ENCODE measurements around the gene EEF1A2.

Gene EEF1A2

GRCh38 chr20:63500902-63501817 lies 2.3 kb upstream of the EEF1A2 start:
- TF ChIP-seq CREB1 (IDR thresholded peaks at IDR 0.05; ENCODE audit: low read depth) (no peak), MAX (IDR thresholded peaks at IDR 0.05) (no peak), TAF1 (IDR thresholded peaks at IDR 0.05; ENCODE audit: low read depth) (no peak), FOXM1 (IDR thresholded peaks at IDR 0.05; ENCODE audit: borderline replicate concordance, low read depth) (no peak), RAD21 (IDR thresholded peaks at IDR 0.05; ENCODE audit: low read depth) (no peak), YY1 (IDR thresholded peaks at IDR 0.05; ENCODE audit: low read depth) (no peak)

GRCh38 chr20:63500151-63500901 lies 1.4 kb upstream of the EEF1A2 start:
- no peak for TF ChIP-seq REST (IDR thresholded peaks at IDR 0.05; ENCODE audit: low read depth)

- TF ChIP-seq RAD21 (IDR thresholded peaks at IDR 0.05; ENCODE audit: low read depth) (no peak), ZBTB7A (IDR thresholded peaks at IDR 0.05; ENCODE audit: low read depth) (0 out of 2 replicates have a peak, but pooled peaks have one; percentile 43), TEAD4 (IDR thresholded peaks at IDR 0.05) (no peak), FOXM1 (IDR thresholded peaks at IDR 0.05; ENCODE audit: borderline replicate concordance, low read depth) (no peak), CEBPB (IDR thresholded peaks at IDR 0.05) (no peak), MAX (IDR thresholded peaks at IDR 0.05) (no peak), NFIC (IDR thresholded peaks at IDR 0.05) (no peak), YY1 (IDR thresholded peaks at IDR 0.05; ENCODE audit: low read depth) (no peak)
Observed at GRCh38 chr20:63499338-63499969, 571 bp upstream of the EEF1A2 start.

- TF ChIP-seq USF1 (IDR thresholded peaks at IDR 0.05): no peak
- no peak for TF ChIP-seq NFIC (IDR thresholded peaks at IDR 0.05)
- TF ChIP-seq MAX (IDR thresholded peaks at IDR 0.05): no peak
- no peak for TF ChIP-seq YY1 (IDR thresholded peaks at IDR 0.05; ENCODE audit: low read depth)
- TF ChIP-seq EGR1 (IDR thresholded peaks at IDR 0.05): no peak
- TF ChIP-seq RAD21 (IDR thresholded peaks at IDR 0.05; ENCODE audit: low read depth): no peak
- TF ChIP-seq CREB1 (IDR thresholded peaks at IDR 0.05; ENCODE audit: low read depth): no peak
- TF ChIP-seq ZBTB7A (IDR thresholded peaks at IDR 0.05; ENCODE audit: low read depth): no peak
- TF ChIP-seq EP300 (IDR thresholded peaks at IDR 0.05; ENCODE audit: borderline replicate concordance): no peak
- TF ChIP-seq TEAD4 (IDR thresholded peaks at IDR 0.05): no peak
- TF ChIP-seq FOXM1 (IDR thresholded peaks at IDR 0.05; ENCODE audit: borderline replicate concordance, low read depth): no peak
- TF ChIP-seq REST (IDR thresholded peaks at IDR 0.05; ENCODE audit: low read depth): no peak
- no peak for TF ChIP-seq TCF12 (IDR thresholded peaks at IDR 0.05; ENCODE audit: low read depth)
- TF ChIP-seq CEBPB (IDR thresholded peaks at IDR 0.05): no peak
- TF ChIP-seq TAF1 (IDR thresholded peaks at IDR 0.05; ENCODE audit: low read depth): no peak
Observed at GRCh38 chr20:63497946-63498935, 642 bp downstream of the EEF1A2 start.
